Adrenal gland (tissue), 12 donors: ENCODE measurements around the gene LZTS2. TPM values are rescaled to one million over a fixed set of nuclear protein-coding genes. Genes with fewer than 3 reads are reported as not detected.

ENCODE experiments used
- DNase-seq, 7 donors: peaks; one replicate each; pipeline ENCODE4 v3.0.0-alpha.2; 2019 to 2020
- H3K27ac ChIP-seq, 5 donors: fragments of 200-600 bp; sonication (generic) in 4 of 5; 1 replicate in 3 of 5; 2 replicates in 2 of 5; pipeline versions ENCODE4 v1.5.1 to v1.8.0; 2016 to 2020; ENCODE audit warnings: mild to moderate bottlenecking in 1 of 5
- H3K27me3 ChIP-seq: fragments of 200-600 bp; 2 replicates; pipeline ENCODE4 v1.8.0; 2021
- H3K36me3 ChIP-seq, 2 donors: fragments of 200-600 bp; replicated peaks in 1 of 2; 1 replicate in 1 of 2; 2 replicates in 1 of 2; pipeline versions ENCODE4 v1.5.1 to v1.8.0; 2018 to 2022
- H3K4me1 ChIP-seq, 2 donors: fragments of 200-600 bp; replicated peaks in 1 of 2; 1 replicate in 1 of 2; 2 replicates in 1 of 2; pipeline versions ENCODE4 v1.5.1 to v1.8.0; 2018 to 2021
- H3K4me3 ChIP-seq, 4 donors: fragments of 200-600 bp; sonication (generic) in 3 of 4; one replicate each; pipeline ENCODE4 v1.5.1; 2016 to 2018
- H3K9me3 ChIP-seq, 3 donors: fragments of 200-600 bp; sonication (generic) in 1 of 3; replicated peaks in 1 of 3; 1 replicate in 2 of 3; 2 replicates in 1 of 3; pipeline versions ENCODE4 v1.5.1 to v1.8.0; 2016 to 2021
- CTCF ChIP-seq, 6 experiments: fragments of 450-650 bp in 4 of 6; fragments of 200-600 bp in 2 of 6; sonication (generic) in 1 of 6; IDR thresholded peaks; 1 replicate in 5 of 6; 2 replicates in 1 of 6; pipeline versions ENCODE4 v1.5.1 to v1.8.0; 2016 to 2021; ENCODE audit warnings: antibody characterized with exemption in 6 of 6, mild to moderate bottlenecking in 2 of 6, moderate library complexity in 1 of 6
- POLR2A ChIP-seq, 2 donors: fragments of 450-650 bp; IDR thresholded peaks; one replicate each; pipeline ENCODE4 v1.6.1; 2017; ENCODE audit warnings: antibody characterized with exemption in 2 of 2, mild to moderate bottlenecking in 2 of 2, moderate library complexity in 1 of 2
- WGBS, 4 donors: extraction: QIAGEN DNeasy Blood & Tissue Kit in 2 of 4; methylation state at CpG; one replicate each; pipeline versions ENCODE4 v1.1.5 to v1.1.7; 2013 to 2017; 5-methylcytosine and 5-hydroxymethylcytosine counted together
- intact Hi-C, 2 donors: fragments of 100-400 bp; cut with DNase I; formaldehyde crosslinking; loops; one replicate each; pipeline versions ENCODE4 v1.14.1 to v1.15.0; 2022 to 2023
- polyA plus RNA-seq, 3 donors: library from polyadenylated mRNA; stranded (reverse); fragments of 200-250 nt in 2 of 3; fragments of 350-450 nt in 1 of 3; fragmentation: Illumina TruSeq in 1 of 3; extraction: RNeasy Lipid Tissue Mini Kit (QIAGEN cat#74804) in 1 of 3; gene quantifications; one replicate each; pipeline ENCODE4 v1.2.3, GENCODE V29; 2013 to 2014
- total RNA-seq, 9 donors: library from RNA; depleted of rRNA in 4 of 9; stranded (reverse); fragments of >200 nt in 4 of 9; fragments of 120-200 nt in 1 of 9; fragmentation: NEBNext Ultra II Directional in 1 of 9; extraction: Animal tissue kit (Norgen Biotek cat#: 25700) in 1 of 9; gene quantifications; one replicate each; pipeline versions ENCODE4 v1.1.0 to v1.2.4, GENCODE V29; 2013 to 2023
- donor health status: healthy with polysubstance abuse.
- donor health status: Bipolar disorder and iron deficiency.
- donor health status: DM: yes; HTN: yes; CAD: no.
- donor health status: DM: no; HTN: no; CAD: no.
- donor health status: DM: no; HTN: no; CAD: no.
- donor health status: DM: yes; HTN: yes; CAD: no.

LZTS2 gene
- total and polyA plus RNA-seq, 12 donors: 12.2 to 232 (median 101) TPM

- no peaks in the 10 kb centered on the region for H3K27me3 ChIP-seq
- intact Hi-C loops: no loop called here
- WGBS, 4 donors: 0 to 1% (median 1%) methylated on average over 18 to 25 of the region's 25 CpGs
- H3K36me3 ChIP-seq: peaks cover 0 to 15% of the 10 kb centered on the region in 2 donors
- peak; percentile 85 to 91 (median 88) for DNase-seq
- TF ChIP-seq CTCF (IDR thresholded peaks at IDR 0.05) (no peak), POLR2A (IDR thresholded peaks at IDR 0.05) (peak in 1 of 2 donors; percentile 8)
- H3K9me3 ChIP-seq: no peaks in the 10 kb centered on the region
- H3K4me1 ChIP-seq: peaks cover 24 to 39% of the 10 kb centered on the region in 2 donors
- peak overlapping the region in 3 of 4 donors; percentile 46 to 86 (median 84) for H3K4me3 ChIP-seq
- H3K27ac ChIP-seq: peak overlapping the region; percentile 97 to 100 (median 100)
Measured at GRCh38 chr10:100998183-100998990, 1.2 kb upstream of the LZTS2 start.

GRCh38 chr10:100998991-100999741, 442 bp upstream of the LZTS2 start:
- Histone ChIP-seq H3K27me3 (no peaks in the 10 kb centered on the region), H3K27ac (peak overlapping the region; percentile 97 to 100 (median 100)), H3K4me3 (peak overlapping the region in 3 of 4 donors; percentile 53 to 86 (median 84)), H3K4me1 (peaks cover 24 to 39% of the 10 kb centered on the region in 2 donors), H3K36me3 (peaks cover 0 to 18% of the 10 kb centered on the region in 2 donors), H3K9me3 (no peaks in the 10 kb centered on the region)
- peak; percentile 77 to 89 (median 84) for DNase-seq
- 0 to 1% (median 1%) methylated on average over 7 to 83 of the region's 83 CpGs for WGBS, 4 donors
- peak; percentile 81 to 87 for TF ChIP-seq POLR2A (IDR thresholded peaks at IDR 0.05)
- peak; percentile 82 to 99 (median 94) for TF ChIP-seq CTCF (IDR thresholded peaks at IDR 0.05)
- intact Hi-C loops: no loop called here

- Histone ChIP-seq H3K27me3 (no peaks in the 10 kb centered on the region), H3K4me1 (peaks cover 24 to 39% of the 10 kb centered on the region in 2 donors), H3K9me3 (no peaks in the 10 kb centered on the region), H3K36me3 (peaks cover 0 to 29% of the 10 kb centered on the region in 2 donors), H3K4me3 (peak overlapping the region in 3 of 4 donors; percentile 7 to 86 (median 74)), H3K27ac (peak overlapping the region; percentile 92 to 100 (median 100))
- peak in 5 of 7 donors; percentile 40 to 60 (median 52) for DNase-seq
- 3 to 11% (median 5%) methylated on average over 12 to 19 of the region's 19 CpGs for WGBS, 4 donors
- TF ChIP-seq POLR2A (IDR thresholded peaks at IDR 0.05): no peak
- TF ChIP-seq CTCF (IDR thresholded peaks at IDR 0.05): no peak
- intact Hi-C loops: no loop called here
Measured at GRCh38 chr10:101000127-101000914, 713 bp downstream of the LZTS2 start.
